Tongue (tissue), 2 donors: Measurements from ENCODE around the gene RAMP1. TPM values are rescaled to one million over a fixed set of nuclear protein-coding genes. Genes with fewer than 3 reads are reported as not detected.
A peak's percentile ranks its signal among the peaks of the same experiment; 100 is the strongest.
"Not testable (repeated sequence)": the region's sequence is repeated elsewhere in the genome, so short reads cannot be mapped to it uniquely, and the experiment has no call there.

ENCODE experiments used
- DNase-seq: peaks from one replicate; pipeline ENCODE4 v3.0.0-alpha.2; 2015
- total RNA-seq: library from RNA; depleted of rRNA; stranded (reverse); fragments of >200 nt; gene quantifications from one replicate; pipeline ENCODE4 v1.2.3, GENCODE V29; 2014

The RAMP1 gene
- total RNA-seq, 1 donor from 2014 or later, result 51.7 TPM

DNA sequence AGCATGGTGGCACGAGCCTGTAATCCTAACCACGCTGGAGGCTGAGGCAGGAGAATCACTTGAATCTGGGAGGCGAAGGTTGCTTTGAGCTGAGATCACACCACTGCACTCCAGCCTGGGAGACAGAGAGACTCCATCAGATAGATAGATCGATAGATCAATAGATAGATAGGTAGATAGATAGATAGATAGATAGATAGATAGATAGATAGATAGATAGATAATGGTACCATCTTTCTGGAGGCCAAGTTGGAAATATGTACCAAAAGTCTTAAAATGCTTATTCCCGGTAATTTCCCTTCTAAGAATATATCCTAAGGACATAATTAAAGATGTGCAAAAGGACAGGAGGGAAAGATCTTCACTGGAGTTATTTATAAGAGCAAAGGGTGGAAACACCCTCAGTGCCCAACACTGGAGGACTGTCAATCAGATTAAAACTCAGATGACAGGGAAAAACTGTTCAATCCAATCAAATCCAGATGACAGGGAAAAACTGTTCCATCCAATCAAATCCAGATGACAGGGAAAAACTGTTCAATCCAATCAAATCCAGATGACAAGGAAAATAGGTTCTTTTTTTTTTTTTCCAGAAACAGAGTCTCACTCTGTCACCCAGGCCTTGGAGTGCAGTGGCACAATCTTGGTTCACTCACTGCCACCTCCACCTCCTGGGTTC is 58.4 kb downstream of the RAMP1 start:
- DNase-seq, result no peak

DNA sequence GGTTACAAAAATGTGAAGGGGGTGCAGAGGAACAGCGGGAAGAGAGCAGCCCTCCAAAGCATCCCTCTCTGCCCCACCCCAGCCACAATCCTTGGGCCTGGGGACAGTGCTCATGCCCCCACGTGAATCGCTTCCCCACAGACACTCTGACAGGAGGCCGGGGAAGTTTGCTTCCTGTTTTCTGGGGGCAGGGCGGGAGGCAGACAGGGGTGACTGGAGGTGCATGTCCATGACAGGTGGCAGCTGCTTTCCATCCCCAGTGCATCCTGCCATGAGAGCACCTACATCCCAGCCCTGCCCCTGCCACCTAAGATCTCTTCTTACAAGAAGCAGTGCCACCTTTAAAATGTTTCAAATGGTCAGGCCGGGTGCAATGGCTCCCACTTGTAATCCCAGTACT is 60.2 kb downstream of the RAMP1 start:
- DNase-seq, result no peak

DNA sequence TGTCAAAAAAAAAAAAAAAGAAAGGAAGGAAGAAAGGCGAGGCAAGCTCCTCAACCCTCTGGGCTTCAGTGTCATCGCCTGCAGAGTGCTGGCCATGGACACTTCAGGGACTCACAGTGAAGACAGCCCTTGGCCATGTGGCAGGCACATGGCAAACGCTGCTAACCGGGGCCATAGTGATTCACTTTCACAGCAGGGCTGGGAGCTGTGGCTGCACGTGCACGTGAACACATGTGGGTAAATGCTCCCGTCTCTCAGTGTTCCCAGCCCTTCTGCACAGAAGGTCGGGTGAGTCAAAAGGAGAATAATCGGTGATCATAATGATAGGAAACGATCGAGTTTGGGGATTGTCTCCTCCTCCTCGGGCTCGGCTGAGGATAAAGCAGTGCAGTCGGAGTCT is 61.2 kb downstream of the RAMP1 start:
- no peak for DNase-seq

DNA sequence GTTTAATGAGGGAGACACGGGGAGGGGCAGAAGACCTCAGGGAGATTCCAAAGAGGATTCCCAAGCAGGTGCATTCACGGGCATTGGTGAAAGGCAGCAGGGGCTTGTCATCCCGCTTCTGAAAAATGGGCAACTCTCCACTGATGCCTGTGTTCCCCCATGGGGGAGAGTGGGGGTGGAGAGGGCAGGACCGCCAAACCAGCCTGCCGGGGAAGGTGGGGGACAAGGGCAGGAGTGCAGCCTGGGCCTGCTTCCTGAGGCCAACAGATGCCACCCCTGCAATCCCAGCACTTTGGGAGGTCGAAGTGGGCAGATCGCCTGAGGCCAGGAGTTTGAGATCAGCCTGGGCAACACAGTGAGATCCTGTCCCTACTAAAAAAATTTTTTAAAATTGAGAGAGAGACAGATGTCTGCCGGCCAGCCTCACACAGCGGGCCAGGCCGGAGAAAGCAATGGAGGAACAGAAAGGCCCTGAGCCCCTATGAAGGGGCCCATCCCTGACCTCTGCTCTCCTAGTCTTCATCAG is 62.6 kb downstream of the RAMP1 start:
- no peak for DNase-seq

DNA sequence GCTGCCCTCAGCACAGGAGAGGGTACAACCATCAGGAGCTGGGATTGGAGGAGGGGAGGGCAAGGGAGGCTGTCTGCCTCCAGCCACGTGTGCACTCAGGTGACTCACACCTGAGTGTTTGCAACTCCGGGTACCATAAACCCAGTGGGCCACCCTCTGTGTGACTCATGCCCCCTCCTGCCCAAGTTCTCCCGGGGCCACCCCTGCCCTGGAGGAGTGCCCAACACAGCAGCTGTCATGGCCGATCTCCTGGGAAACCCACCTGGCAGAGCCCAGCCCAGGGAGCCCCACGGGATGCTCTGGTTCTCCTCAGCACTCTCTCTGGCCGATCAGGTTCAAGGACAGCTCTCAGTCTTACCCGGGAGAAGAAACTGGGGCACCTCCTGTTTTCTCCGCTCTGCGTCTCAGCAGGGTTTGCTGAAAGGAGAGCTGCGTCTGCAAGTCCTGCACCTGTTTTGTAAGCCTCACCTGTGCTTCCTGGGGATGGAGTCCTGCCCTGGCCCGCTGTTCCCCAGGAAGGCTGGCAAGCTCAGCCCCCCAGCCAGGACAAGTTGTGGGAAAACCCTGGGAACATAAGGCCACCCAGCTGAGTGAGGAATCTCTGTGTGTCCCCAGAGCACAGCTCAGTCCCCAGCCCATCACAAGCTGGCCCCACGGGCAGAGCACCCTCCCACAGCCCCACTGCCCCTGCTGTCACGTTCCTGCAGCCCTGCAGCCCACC is 63.4 kb downstream of the RAMP1 start:
- DNase-seq, result no peak

DNA sequence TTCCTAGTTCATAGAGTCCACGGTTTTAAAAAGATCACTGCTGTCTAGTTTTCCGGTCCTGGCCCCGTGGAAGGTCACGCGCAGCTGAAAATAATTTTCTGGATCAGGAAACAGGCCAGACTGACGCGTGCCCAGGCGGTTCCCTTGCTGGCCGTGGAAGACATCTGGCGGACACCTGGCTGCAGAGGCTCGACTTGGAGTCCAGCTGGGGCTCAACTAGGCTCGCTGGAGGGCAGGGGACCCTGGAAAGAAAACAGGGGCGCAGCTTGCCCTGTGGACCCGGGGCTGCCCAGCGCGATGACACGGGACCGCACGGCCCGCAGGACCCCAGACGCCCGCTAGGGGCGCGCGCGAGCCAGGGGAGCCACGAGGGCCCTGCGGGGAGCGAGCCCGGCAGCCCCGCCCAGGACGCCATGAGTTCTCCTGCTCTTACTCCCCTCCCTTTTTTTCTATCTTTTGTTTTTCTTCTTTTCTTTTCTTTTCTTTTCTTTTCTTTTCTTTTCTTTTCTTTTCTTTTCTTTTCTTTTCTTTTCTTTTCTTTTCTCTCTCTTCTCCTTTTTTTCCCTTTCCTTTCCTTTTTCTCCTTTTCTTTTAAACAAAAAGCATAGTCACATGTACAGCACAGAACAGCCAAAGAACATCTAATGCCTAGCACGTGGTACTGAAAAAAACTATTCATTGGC is 64.2 kb downstream of the RAMP1 start:
- DNase-seq, result peak; percentile 84

DNA sequence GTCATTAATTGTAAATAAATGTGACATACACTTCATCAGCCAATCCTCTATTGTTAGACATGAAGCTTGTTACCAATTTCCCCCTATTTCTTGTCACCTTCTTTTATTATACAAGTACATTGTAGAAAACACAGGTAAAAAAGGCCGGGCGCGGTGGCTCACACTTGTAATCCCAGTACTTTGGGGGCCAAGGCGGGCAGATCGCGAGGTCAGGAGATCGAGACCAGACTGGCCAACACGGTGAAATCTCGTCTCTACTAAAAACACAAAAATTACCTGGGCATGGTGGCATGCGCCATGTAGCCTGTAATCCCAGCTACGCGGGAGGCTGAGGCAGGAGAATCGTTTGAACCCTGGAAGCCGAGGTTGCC is 64.7 kb downstream of the RAMP1 start:
- DNase-seq, result no peak

DNA sequence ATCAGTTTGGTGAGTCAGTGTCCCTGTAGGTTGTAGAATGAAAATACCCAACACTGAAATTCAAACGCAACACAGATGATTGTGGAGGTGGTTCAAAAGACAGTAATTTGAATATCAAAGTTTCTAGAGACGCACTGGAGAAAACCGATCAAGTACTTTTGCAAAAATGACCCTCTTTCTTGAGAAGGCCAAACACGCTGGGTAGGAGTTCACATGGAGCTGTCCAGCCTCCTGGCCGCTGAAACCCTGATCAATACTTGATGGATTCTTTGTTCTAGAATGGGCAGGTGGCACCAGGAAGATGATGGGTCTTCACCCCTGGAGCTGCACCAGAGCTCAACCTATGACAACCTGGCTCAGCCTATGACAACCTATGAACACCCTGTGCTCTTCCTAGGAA is 67.7 kb downstream of the RAMP1 start:
- no peak for DNase-seq

DNA sequence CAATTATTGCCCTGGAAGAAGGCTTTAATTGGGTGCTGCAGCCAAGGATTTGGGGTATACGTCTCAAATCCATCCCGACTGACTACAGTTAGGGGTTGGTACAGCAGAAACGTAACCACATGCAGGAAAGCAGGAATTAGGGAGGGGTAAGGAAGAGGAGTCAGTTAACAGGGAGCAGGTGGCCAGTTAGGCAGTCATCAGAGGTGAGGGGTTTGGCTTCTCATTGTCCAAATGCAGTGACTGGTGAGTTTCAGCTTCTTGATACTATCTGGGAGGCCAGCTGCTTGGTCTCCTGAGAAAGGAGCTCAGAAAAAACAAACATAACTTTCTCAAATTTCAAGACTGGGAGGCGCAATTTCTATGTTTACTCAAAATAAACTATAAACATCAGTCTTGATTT is 68.6 kb downstream of the RAMP1 start:
- no peak for DNase-seq

DNA sequence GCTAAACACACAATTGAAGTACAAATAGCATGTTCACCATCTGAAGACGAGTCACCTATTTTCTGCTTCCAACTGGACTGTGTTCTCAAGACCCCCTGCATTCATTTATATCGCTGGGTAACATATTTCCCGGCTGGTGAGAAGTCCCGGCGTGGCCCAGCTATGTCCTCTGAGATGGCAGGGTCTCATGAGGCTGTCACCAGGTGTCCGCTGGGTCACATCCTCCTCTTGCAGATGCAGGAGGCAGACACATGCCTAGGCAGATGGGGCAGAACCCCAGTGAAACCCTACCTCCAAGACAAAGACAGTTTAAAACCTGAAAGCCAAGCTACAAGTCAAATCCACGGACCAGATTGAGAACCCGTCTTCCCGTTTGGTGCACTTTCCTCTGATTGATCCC is 70.6 kb downstream of the RAMP1 start:
- no peak for DNase-seq

DNA sequence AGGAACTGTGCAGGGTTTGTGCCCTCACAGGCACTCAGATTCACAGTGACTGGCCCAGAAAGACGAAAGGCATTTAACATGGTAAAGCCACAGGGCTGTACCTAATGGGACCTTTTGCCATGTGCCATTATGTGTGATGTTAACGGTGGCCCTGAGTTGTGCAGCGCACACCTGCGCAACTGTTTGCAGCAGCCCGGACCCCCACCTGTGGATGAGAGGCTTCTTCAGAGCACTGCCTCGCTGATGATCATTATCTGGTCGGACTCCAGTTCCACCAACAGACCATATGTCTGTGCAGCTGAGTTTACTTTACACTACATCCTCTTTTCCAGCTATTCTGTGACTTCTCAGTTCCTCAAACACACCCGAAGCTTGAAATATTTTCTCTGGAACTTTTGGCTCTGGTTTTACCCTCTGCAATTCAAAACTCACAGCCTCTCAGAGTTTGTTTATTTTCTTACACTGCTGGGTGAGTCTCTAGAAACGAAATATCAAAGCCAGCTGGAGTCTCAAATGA is 71.8 kb downstream of the RAMP1 start:
- peak; percentile 87 for DNase-seq

DNA sequence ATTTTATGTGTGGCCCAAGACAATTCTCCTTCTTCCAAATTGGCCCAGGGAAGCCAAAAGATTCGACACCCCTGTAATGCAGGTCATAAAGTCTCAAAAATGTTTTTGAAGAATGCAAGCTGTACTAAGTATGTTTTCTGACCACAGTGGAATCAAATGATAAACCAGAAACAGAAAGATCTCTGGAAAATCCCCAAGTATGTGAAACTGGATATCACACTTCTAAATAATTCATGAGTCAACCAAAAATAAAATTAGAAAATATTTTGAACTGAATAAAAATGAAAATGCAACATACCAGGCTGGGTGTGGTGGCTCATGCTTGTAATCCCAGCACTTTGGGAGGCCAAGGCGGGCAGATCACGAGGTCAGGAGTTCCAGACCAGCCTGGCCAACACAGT is 73.3 kb downstream of the RAMP1 start:
- peak; percentile 25 for DNase-seq

DNA sequence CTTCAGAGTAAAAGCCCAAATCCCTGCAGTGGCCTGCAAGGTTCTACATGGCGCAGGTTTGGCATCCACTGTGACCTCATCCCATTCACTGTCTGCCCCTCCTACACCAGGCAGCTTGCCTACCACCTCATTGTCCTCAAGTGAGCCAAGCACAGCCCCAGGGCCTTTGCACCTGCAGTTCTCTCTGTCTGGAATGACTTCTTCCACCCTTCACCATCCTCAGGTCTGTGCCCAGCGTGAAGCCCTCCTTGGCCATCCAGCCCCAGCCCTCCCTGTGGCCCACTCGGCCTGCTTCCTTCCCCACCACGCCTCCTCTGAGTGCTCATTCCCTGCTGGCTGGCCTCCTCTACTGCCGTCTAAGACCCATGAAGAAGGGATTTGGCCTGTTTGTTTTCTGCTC is 74.8 kb downstream of the RAMP1 start:
- no peak for DNase-seq

DNA sequence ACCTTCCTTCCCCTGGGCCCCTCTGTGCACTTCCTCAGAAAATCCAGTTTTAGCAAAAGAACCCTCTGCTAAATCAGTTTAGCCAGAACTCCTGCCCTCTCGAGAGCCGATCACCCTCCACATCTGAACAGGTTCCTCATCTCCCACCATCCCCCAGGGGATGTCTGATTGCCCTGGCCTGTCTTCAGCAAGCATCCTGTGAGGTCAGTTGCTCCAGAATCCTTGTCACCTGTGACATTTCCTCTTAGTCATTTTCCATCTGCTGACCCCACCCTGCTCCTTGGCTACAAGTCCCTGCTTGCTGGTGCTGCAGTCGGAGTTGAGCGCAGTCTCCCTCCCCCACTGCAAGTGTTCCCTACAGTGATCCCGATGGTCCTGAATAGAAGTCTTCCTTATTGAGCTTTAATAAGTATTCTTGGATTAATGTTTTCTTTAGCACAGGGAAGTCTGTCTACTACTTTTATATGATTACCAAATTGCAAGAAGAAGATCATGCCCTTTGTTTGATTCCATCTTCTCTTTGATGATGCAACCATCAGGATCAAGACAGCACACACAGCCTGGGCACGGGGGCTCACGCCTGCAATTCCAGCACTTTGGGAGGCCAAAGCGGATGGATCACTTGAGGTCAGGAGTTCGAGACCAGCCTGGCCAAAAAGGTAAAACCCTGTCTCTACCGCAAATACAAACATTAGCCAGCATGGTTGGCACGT is 76.5 kb downstream of the RAMP1 start:
- DNase-seq, result peak; percentile 37

DNA sequence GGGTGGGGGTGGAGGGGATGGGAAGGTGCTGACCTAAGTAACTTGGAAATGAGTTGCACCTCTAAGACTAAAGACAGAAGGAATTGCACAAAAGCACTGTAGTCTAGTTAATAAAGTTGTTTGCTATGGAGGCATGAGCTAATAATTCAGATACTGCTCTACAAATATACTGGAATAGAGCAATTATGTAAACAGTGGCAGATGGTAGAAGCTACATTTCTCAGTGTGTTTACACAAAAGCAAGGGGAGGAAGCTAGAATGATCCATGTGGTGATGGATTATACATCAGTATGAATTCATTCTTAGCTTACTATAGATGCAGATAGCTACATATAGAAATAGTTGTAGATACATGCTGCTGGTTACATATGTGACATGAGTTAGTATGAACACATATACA is 79.8 kb downstream of the RAMP1 start:
- DNase-seq, result no peak

DNA sequence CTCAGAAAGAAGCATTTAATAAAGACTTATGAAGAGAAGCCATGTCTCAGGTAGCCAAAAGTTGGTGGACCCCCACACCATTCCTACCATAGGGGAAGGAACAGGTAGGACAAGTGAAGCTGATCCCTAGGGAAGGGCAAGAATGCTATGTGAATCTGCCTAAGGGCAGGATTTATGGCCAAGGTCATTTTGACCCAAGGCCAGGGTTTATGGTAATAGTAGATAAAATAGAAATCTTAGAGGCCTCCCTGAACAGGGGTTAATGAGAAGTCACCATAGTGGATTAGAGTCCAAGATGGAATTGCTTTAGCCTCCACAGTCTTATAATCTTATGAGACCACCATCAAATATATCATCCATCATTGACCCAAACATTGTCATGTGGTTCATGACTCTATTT is 81.4 kb downstream of the RAMP1 start:
- no peak for DNase-seq

DNA sequence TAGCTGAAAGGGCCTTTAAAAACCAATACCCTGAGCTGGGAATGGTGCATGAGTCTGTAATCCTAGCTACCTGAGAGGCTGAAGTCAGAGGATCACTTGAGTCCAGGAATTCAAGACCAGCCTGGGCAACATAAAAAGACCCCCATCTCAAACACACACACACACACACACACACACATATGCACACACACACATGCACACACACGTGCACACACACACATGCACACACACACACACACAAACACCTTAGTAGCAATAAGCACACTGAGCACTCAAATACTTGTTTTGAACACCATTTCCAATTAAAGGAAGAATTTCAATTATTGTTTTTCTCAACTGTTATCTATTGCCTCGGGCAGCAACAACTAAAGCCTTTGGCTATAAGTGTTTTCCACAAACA is 81.8 kb downstream of the RAMP1 start:
- no peak for DNase-seq

DNA sequence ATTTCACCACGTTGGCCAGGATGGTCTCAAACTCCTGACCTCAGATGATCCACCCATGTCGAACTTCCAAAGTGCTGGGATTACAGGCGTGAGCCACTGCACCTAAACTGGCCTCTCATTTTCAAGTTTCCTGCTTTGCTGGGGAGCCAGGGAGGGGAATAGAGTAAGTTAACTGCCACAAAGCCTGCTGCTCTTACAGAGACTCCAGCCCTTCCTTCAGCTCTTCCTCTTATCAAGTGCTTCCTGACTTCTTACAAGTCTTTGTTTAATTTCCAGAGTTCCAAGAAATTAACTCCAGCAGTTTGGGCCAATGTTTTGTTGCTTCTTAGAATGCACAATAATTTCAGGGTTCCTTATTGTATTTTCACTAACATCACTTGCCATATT is 83.1 kb downstream of the RAMP1 start:
- no peak for DNase-seq

DNA sequence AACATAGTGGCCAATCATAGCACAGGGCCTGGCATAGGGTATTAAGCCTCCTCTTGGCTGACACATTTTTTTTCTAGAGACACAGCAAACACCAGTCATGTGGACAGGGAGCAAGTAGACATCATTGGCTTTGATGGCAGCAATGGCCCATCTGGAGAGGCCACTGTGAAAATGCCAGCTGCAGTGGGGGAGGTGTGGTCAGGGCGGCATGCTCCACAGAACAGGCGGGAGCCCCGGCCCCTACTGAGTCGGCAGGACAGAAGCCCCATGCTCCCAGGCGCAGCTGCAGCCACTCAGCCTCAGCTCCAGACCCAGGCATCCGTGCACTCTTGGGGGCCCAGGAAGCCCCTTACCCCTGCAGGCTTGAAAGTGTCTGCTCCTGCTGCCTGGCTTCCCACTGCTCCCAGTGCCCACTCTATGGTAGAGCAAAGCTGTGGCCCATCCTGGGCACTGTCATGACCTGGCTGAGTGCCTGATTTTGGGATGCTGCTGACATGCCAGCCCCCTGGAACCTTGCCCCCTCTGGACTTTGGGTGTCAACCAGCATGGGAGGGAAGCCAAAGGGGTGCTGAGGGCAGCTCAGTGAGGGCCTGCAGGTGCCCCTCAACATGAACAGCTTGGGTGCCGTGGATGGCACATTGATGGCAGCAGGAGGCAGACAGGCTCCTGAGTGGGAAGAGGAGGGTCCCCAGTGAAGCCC is 84.1 kb downstream of the RAMP1 start:
- peak; percentile 68 for DNase-seq

DNA sequence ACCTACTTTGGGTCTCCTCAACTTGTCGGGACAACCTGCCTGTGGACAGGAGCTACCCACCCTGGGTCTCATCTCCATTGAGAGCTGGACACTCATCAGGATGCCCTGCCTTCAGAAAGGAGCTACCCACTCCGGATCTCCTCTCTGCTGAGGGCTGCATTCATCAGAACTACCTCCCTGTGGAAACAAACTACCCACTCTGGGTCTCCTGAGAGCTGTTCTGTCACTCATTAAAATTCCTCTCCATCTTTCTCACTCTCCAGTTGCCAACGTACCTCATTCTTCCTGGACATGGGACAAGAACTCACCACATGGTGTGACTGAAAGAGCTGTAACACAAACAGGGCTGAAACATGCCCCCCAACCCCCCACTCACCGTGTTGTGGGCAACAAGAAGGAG is 84.9 kb downstream of the RAMP1 start:
- DNase-seq, result no peak

DNA sequence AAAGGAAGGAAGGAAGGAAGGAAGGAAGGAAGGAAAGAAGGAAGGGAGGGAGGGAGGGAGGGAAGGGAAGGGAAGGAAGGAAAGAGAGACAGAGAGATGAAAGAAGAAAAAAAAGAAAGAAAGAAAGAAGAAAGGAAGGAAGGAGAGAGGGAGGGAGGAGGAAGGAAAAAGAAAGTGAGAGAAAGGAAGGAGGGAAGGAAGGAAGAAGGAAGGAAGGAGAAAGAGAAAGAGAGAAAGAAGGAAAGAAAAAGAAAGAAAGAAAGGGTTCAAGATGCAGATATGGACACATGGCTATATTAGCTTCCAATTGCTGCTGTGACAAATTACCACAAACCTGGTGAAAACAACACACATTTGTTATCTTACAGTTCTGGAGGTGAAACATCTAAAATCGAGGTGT is 87.0 kb downstream of the RAMP1 start:
- DNase-seq, result no peak

DNA sequence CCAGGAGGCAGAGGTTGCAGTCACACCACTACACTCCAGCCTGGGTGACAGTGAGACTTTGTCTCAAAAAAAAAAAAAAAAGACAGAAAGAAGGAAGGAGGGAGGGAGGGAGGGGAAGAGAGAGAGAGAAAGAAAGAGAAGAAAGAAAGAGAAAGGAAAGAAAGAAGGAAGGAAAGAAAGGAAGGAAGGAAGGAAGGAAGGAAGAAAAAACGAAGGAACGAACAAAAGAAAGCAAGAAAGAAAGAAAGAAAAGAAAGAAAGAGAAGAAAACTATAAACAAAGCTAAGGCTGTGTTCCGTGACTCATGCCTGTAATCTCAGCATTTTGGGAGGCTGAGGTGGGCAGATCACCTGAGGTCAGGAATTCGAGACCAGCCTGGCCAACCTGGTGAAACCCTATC is 91.9 kb downstream of the RAMP1 start:
- not testable (repeated sequence) for DNase-seq
